ENCODE results near the gene SLN. TPM values are rescaled to one million over a fixed set of nuclear protein-coding genes. Genes with fewer than 3 reads are reported as not detected.

Gene SLN
- total and polyA plus RNA-seq, 2 donors (not counting 3 experiments of a cell fraction or from before 2014, with no cell fraction given): 0.25 TPM; not detected in 1

- no peaks in the 10 kb centered on the region for H4K20me1 ChIP-seq (replicated peaks; ENCODE audit: control insufficient read depth, extremely low read depth, insufficient read depth, low read length)
- no peak overlapping the region for H3K4me3 ChIP-seq (replicated peaks in 1 of 3; ENCODE audit: insufficient read depth in 1 of 3, low read depth in 1 of 3, low read length in 3 of 3)
- no peak overlapping the region for H2AFZ ChIP-seq (ENCODE audit: low read depth, low read length)
- TF ChIP-seq EZH2 (IDR thresholded peaks at IDR 0.05; ENCODE audit: borderline replicate concordance, low read depth, low read length, severe bottlenecking) (no peak), GATA2 (IDR thresholded peaks at IDR 0.05; ENCODE audit: insufficient read depth, insufficient read length, low read depth, low read length) (no peak), FOS (IDR thresholded peaks at IDR 0.05; ENCODE audit: borderline replicate concordance, insufficient read depth, low read length) (no peak), MYC (IDR thresholded peaks at IDR 0.05; ENCODE audit: low read depth, low read length) (no peak), MAX (IDR thresholded peaks at IDR 0.05; ENCODE audit: insufficient read depth, insufficient read length) (no peak), JUN (IDR thresholded peaks at IDR 0.05; ENCODE audit: borderline replicate concordance, insufficient read depth, insufficient read length, low read depth) (no peak), POLR2A (IDR thresholded peaks at IDR 0.05; ENCODE audit: low read depth, low read length) (no peak), POLR2AphosphoS5 (IDR thresholded peaks at IDR 0.05; ENCODE audit: insufficient read depth, low read depth, low read length) (no peak), CTCF (IDR thresholded peaks at IDR 0.05; ENCODE audit: extremely low read depth in 1 of 2, insufficient read depth in 1 of 2, low read depth in 1 of 2, low read length in 2 of 2) (no peak)
- H3K27ac ChIP-seq (ENCODE audit: insufficient read depth, low read depth, low read length): no peak overlapping the region
- peaks cover 15 to 24% of the 10 kb centered on the region in 2 experiments for H3K27me3 ChIP-seq (ENCODE audit: control insufficient read depth in 2 of 2, insufficient read depth in 2 of 2, low read length in 2 of 2)
- no peaks in the 10 kb centered on the region for H3K4me1 ChIP-seq (ENCODE audit: control insufficient read depth, extremely low read depth, insufficient read depth, low read length)
- no peak overlapping the region for H3K9ac ChIP-seq (replicated peaks; ENCODE audit: extremely low read depth, insufficient read depth, low read length)
- FAIRE-seq (no peak), DNase-seq (ENCODE audit: low read depth, low spot score) (no peak)
- POLR2A ChIA-PET: no interaction called here
- intact Hi-C loops (cut with micrococcal nuclease): no loop called here
- no peaks in the 10 kb centered on the region for H3K36me3 ChIP-seq (ENCODE audit: control insufficient read depth in 2 of 2, extremely low read depth in 1 of 2, insufficient read depth in 2 of 2, low read length in 2 of 2)
- no TSS peak for BruUV-seq (replicated peaks)
- no peak overlapping the region for H3K4me2 ChIP-seq (ENCODE audit: insufficient read depth, low read length)
- CTCF ChIA-PET: no interaction called here
- no peaks in the 10 kb centered on the region for H3K79me2 ChIP-seq (ENCODE audit: control insufficient read depth, insufficient read depth, low read length)
- dilution Hi-C loops (cut with MboI; ENCODE audit: extremely low pct_ligation_motif_present, low sequenced_read_pairs): no loop called here
- no peaks in the 10 kb centered on the region for H3K9me1 ChIP-seq (replicated peaks; ENCODE audit: control insufficient read depth, extremely low read depth, insufficient read depth, low read length)
- H3K9me3 ChIP-seq (replicated peaks; ENCODE audit: control insufficient read depth, insufficient read depth, low read length): no peaks in the 10 kb centered on the region
Measured at GRCh38 chr11:107707215-107707671, 4.6 kb downstream of the SLN start.

Data from endothelial cell of umbilical vein (primary cell).